Measurements from ENCODE around the gene PROX2. TPM values are rescaled to one million over a fixed set of nuclear protein-coding genes. Genes with fewer than 3 reads are reported as not detected.

Gene PROX2
- total RNA-seq, 4 donors from 2014 or later = not detected

- no peak overlapping the region for H3K27ac ChIP-seq
- H3K27me3 ChIP-seq = no peaks in the 10 kb centered on the region
- no peak overlapping the region for H3K4me3 ChIP-seq
- no peaks in the 10 kb centered on the region for H3K9me3 ChIP-seq
- TF ChIP-seq POLR2A (IDR thresholded peaks at IDR 0.05) = no peak
- DNase-seq = no peak
- in situ Hi-C loops (cut with MboI; ENCODE audit: low sequenced_read_pairs in 4 of 4) (loop anchor here in 1 of 4 donors (5.0 kb wide), 1 partner anchor 36 kb away; no protein-coding TSS in a partner anchor), intact Hi-C loops (cut with DNase I; ENCODE audit: low total_unique reads) (no loop called here)
- H3K36me3 ChIP-seq = peaks cover 11 to 99% of the 10 kb centered on the region in 2 donors
- ATAC-seq = no peak
- H3K4me1 ChIP-seq = no peaks in the 10 kb centered on the region
Observed at GRCh38 chr14:74898083-74898482, 22.1 kb upstream of the PROX2 start.

GRCh38 chr14:74897642-74898041, 21.7 kb upstream of the PROX2 start:
- TF ChIP-seq POLR2A (IDR thresholded peaks at IDR 0.05) (no peak), CTCF (IDR thresholded peaks at IDR 0.05 in 4 of 5, conservative IDR thresholded peaks at IDR 0.05 in 1 of 5) (no peak)
- Histone ChIP-seq H3K4me1 (no peaks in the 10 kb centered on the region), H3K27me3 (no peaks in the 10 kb centered on the region), H3K9me3 (no peaks in the 10 kb centered on the region), H3K27ac (no peak overlapping the region), H3K36me3 (peaks cover 11 to 99% of the 10 kb centered on the region in 2 donors), H3K4me3 (no peak overlapping the region)
- intact Hi-C loops (cut with DNase I; ENCODE audit: low total_unique reads) = no loop called here
- in situ Hi-C loops (cut with MboI; ENCODE audit: low sequenced_read_pairs in 4 of 4) = loop anchor here in 1 of 4 donors (5.0 kb wide), 1 partner anchor 35 kb away; no protein-coding TSS in a partner anchor
- ATAC-seq (no peak), DNase-seq (no peak)

DNA sequence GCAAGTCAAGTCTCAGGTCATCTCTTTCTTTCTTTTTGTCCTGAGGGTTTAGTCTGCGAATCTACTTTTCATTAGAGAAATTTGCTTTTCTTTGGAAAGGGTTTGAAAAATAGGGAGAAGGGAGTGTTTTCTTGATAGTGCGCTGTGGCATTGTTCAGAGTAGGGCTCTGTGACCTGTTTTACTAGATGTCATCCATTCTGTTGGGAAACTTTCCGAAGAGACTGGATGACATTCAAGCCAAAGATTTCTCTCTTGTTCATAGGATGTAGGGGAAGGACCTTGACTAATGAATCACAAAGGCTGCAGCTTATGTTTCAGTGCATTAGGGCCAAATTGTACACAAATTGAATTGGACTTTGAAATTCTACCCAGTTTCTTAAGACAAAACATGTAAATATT, 20.5 kb upstream of the PROX2 start:
- H3K4me3 ChIP-seq = no peak overlapping the region
- no peak for ATAC-seq
- no peaks in the 10 kb centered on the region for H3K4me1 ChIP-seq
- H3K27me3 ChIP-seq = no peaks in the 10 kb centered on the region
- no peak overlapping the region for H3K27ac ChIP-seq
- no peak for TF ChIP-seq CTCF (IDR thresholded peaks at IDR 0.05 in 4 of 5, conservative IDR thresholded peaks at IDR 0.05 in 1 of 5)
- TF ChIP-seq POLR2A (IDR thresholded peaks at IDR 0.05) = no peak
- intact Hi-C loops (cut with DNase I; ENCODE audit: low total_unique reads) = no loop called here
- in situ Hi-C loops (cut with MboI; ENCODE audit: low sequenced_read_pairs in 4 of 4) = loop anchor here in 1 of 4 donors (5.0 kb wide), 1 partner anchor 34 kb away; no protein-coding TSS in a partner anchor
- H3K36me3 ChIP-seq = peaks cover 11 to 99% of the 10 kb centered on the region in 2 donors
- H3K9me3 ChIP-seq = no peaks in the 10 kb centered on the region
- DNase-seq = no peak

- intact Hi-C loops (cut with DNase I; ENCODE audit: low total_unique reads) = loop anchor here (2.0 kb wide), 1 partner anchor 27 kb away; no protein-coding TSS in a partner anchor
- Histone ChIP-seq H3K9me3 (no peaks in the 10 kb centered on the region), H3K27me3 (no peaks in the 10 kb centered on the region), H3K36me3 (peaks cover 4 to 95% of the 10 kb centered on the region in 2 donors), H3K27ac (no peak overlapping the region), H3K4me1 (peaks cover 0 to 3% of the 10 kb centered on the region in 2 donors), H3K4me3 (no peak overlapping the region)
- in situ Hi-C loops (cut with MboI; ENCODE audit: low sequenced_read_pairs in 4 of 4) = no loop called here
- ATAC-seq (no peak), DNase-seq (no peak)
- no peak for TF ChIP-seq CTCF (IDR thresholded peaks at IDR 0.05 in 4 of 5, conservative IDR thresholded peaks at IDR 0.05 in 1 of 5)
- TF ChIP-seq POLR2A (IDR thresholded peaks at IDR 0.05) = no peak
Observed at GRCh38 chr14:74893614-74894091, 17.7 kb upstream of the PROX2 start.

DNA sequence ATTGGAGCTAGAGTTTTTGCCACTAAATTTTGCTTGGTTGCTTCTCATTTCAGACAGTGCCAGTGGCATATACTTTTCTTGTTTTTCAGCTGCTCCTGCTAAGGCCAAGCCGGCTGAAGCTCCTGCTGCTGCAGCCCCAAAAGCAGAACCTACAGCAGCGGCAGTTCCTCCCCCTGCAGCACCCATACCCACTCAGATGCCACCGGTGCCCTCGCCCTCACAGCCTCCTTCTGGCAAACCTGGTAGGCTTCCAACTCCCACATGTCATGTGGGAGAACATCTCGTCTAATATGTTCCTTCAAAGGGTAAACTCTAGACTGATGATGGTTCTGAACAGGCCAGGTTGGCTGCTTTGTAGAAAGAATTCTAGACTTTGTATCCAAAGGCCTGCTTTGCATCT, 16.8 kb upstream of the PROX2 start:
- in situ Hi-C loops (cut with MboI; ENCODE audit: low sequenced_read_pairs in 4 of 4) = no loop called here
- peaks cover 3 to 86% of the 10 kb centered on the region in 2 donors for H3K36me3 ChIP-seq
- intact Hi-C loops (cut with DNase I; ENCODE audit: low total_unique reads) = loop anchor here (2.0 kb wide), 1 partner anchor 26 kb away; no protein-coding TSS in a partner anchor
- TF ChIP-seq POLR2A (IDR thresholded peaks at IDR 0.05) (no peak), CTCF (IDR thresholded peaks at IDR 0.05 in 4 of 5, conservative IDR thresholded peaks at IDR 0.05 in 1 of 5) (no peak)
- no peaks in the 10 kb centered on the region for H3K9me3 ChIP-seq
- H3K27ac ChIP-seq = no peak overlapping the region
- DNase-seq (no peak), ATAC-seq (no peak)
- peaks cover under 1 to 12% of the 10 kb centered on the region in 2 donors for H3K4me1 ChIP-seq
- H3K4me3 ChIP-seq = no peak overlapping the region
- no peaks in the 10 kb centered on the region for H3K27me3 ChIP-seq
